Lung (tissue), 12 donors: ENCODE results near the gene GAK. TPM values are rescaled to one million over a fixed set of nuclear protein-coding genes. Genes with fewer than 3 reads are reported as not detected.

Experiments used
- ATAC-seq: fragments of 200-7000 bp; cut with Tn5 transposase; one replicate; pipeline ENCODE4 v1.9.1; 2020; ENCODE audit warnings: moderate number of reproducible peaks; ENCODE audit not compliant: insufficient read depth, low FRiP score
- DNase-seq, 3 donors: peaks; one replicate each; pipeline ENCODE4 v3.0.0-alpha.2; 2013 to 2017
- H3K27ac ChIP-seq, 2 donors: one replicate each; pipeline ENCODE4 v1.5.1; 2013; ENCODE audit warnings: mild to moderate bottlenecking in 2 of 2, moderate library complexity in 2 of 2, control low read depth in 1 of 2, inconsistent platforms in 1 of 2, low read depth in 1 of 2, low read length in 1 of 2
- H3K27me3 ChIP-seq, 3 donors: one replicate each; pipeline ENCODE4 v1.5.1; 2013; ENCODE audit warnings: low read length in 2 of 3; ENCODE audit not compliant: control insufficient read depth in 3 of 3, insufficient read depth in 3 of 3
- H3K36me3 ChIP-seq, 4 donors: one replicate each; pipeline ENCODE4 v1.5.1; 2013; ENCODE audit warnings: low read length in 4 of 4, mild to moderate bottlenecking in 1 of 4, moderate library complexity in 1 of 4; ENCODE audit not compliant: control insufficient read depth in 4 of 4, insufficient read depth in 4 of 4
- H3K4me1 ChIP-seq, 5 donors: one replicate each; pipeline ENCODE4 v1.5.1; 2013; ENCODE audit warnings: low read length in 5 of 5, mild to moderate bottlenecking in 2 of 5, moderate library complexity in 1 of 5; ENCODE audit not compliant: control insufficient read depth in 5 of 5, insufficient read depth in 5 of 5
- H3K4me3 ChIP-seq: one replicate; pipeline ENCODE4 v1.5.1; 2013; ENCODE audit warnings: mild to moderate bottlenecking, control low read depth, moderate library complexity
- H3K9ac ChIP-seq, 2 donors: one replicate each; pipeline ENCODE4 v1.5.1; 2013; ENCODE audit warnings: low read length in 2 of 2, control low read depth in 1 of 2; ENCODE audit not compliant: insufficient read depth in 1 of 2
- H3K9me3 ChIP-seq, 4 donors: one replicate each; pipeline ENCODE4 v1.5.1; 2013; ENCODE audit warnings: low read length in 3 of 4, mild to moderate bottlenecking in 1 of 4, moderate library complexity in 1 of 4; ENCODE audit not compliant: control insufficient read depth in 4 of 4, insufficient read depth in 3 of 4
- WGBS, 2 donors: extraction: QIAGEN DNeasy Blood & Tissue Kit; methylation state at CpG; one replicate each; pipeline ENCODE4 v1.1.7; 2013; 5-methylcytosine and 5-hydroxymethylcytosine counted together
- polyA plus RNA-seq, 2 donors: library from polyadenylated mRNA; stranded (reverse); fragments of 200-250 nt; gene quantifications; one replicate each; pipeline ENCODE4 v1.2.1, GENCODE V29; 2013
- total RNA-seq, 2 donors: library from RNA; depleted of rRNA in 1 of 2; stranded (reverse); fragments of >200 nt in 1 of 2; gene quantifications; one replicate each; pipeline ENCODE4 v1.2.1, GENCODE V29; 2014 to 2021
- TF ChIP-seq, protein P1 (sequence below): IDR thresholded peaks from 2 replicates; pipeline ENCODE4 v1.5.1; 2012; ENCODE audit warnings: mild to moderate bottlenecking; ENCODE audit errors: control extremely low read depth, extremely low read depth
- donor health status: control.
- donor health status: control.
- donor health status: Bipolar disorder and iron deficiency.
- donor health status: healthy.
- donor health status: DM: yes; HTN: yes; CAD: no.

The GAK gene
- total and polyA plus RNA-seq, 4 donors: 101 to 178 (median 137) TPM

GRCh38 chr4:890036-890695, 42.0 kb downstream of the GAK start:
- whole genome bisulfite sequencing, 2 donors: 95 to 97% methylated on average over 22 of the region's 22 CpGs
- Histone ChIP-seq H3K9me3 (peaks cover 0 to 4% (median 0%) of the 10 kb centered on the region in 4 donors), H3K4me1 (no peaks in the 10 kb centered on the region), H3K36me3 (peaks cover 7 to 78% (median 19%) of the 10 kb centered on the region in 4 donors), H3K9ac (no peak overlapping the region), H3K4me3 (no peak overlapping the region), H3K27me3 (no peaks in the 10 kb centered on the region), H3K27ac (no peak overlapping the region)
- TF ChIP-seq, protein P1, sequence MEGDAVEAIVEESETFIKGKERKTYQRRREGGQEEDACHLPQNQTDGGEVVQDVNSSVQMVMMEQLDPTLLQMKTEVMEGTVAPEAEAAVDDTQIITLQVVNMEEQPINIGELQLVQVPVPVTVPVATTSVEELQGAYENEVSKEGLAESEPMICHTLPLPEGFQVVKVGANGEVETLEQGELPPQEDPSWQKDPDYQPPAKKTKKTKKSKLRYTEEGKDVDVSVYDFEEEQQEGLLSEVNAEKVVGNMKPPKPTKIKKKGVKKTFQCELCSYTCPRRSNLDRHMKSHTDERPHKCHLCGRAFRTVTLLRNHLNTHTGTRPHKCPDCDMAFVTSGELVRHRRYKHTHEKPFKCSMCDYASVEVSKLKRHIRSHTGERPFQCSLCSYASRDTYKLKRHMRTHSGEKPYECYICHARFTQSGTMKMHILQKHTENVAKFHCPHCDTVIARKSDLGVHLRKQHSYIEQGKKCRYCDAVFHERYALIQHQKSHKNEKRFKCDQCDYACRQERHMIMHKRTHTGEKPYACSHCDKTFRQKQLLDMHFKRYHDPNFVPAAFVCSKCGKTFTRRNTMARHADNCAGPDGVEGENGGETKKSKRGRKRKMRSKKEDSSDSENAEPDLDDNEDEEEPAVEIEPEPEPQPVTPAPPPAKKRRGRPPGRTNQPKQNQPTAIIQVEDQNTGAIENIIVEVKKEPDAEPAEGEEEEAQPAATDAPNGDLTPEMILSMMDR: no peak
- DNase-seq: no peak
- ATAC-seq: no peak

DNA sequence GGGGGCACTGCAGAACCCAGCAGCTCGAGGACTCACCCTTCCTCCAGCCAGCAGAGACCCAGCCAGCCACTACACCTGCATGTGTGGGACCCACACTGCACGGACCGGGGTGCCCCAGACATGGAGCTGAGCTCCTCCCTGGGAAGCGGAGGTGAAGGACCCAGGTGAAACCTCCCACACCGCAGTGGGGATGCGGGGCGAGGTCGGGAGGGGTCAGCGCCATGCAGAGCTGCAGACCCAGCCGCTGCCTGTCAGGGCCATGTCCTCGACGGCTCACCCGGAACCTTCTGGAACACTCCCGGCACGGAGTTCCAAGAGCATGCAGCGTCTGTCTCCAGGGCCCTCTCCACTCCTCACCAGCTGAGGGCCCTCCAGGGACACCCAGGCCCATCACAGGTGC, 42.6 kb downstream of the GAK start:
- ATAC-seq (no peak), DNase-seq (no peak)
- TF ChIP-seq, protein P1: no peak
- Histone ChIP-seq H3K36me3 (peaks cover 7 to 79% (median 19%) of the 10 kb centered on the region in 4 donors), H3K4me3 (no peak overlapping the region), H3K9me3 (peaks cover 0 to 4% (median 0%) of the 10 kb centered on the region in 4 donors), H3K4me1 (no peaks in the 10 kb centered on the region), H3K9ac (no peak overlapping the region), H3K27ac (no peak overlapping the region), H3K27me3 (no peaks in the 10 kb centered on the region)
- WGBS, 2 donors: 97 to 99% methylated on average over 16 of the region's 16 CpGs

DNA sequence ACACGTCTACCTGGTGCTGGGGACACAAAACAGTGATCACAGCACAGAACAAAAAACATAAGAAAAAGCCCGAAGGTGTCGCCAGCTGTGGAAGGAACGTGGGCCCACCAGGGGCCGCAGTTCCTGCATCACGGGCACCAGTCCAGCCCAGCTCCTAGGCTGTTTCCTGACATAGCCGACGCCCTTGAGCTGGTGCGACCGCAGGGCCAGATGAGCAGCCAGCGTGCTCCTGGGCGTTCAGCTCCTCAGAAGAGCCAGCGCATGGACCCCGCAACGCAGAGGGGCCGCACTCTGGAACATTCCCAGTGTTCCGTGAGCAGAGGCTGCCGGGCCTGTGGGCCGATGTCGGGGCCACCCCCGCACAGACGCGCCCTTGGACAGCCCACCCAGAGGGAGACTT, 44.1 kb downstream of the GAK start:
- Histone ChIP-seq H3K27ac (no peak overlapping the region), H3K4me1 (no peaks in the 10 kb centered on the region), H3K27me3 (no peaks in the 10 kb centered on the region), H3K4me3 (no peak overlapping the region), H3K9ac (no peak overlapping the region), H3K36me3 (peaks cover 7 to 80% (median 18%) of the 10 kb centered on the region in 4 donors), H3K9me3 (peaks cover 0 to 4% (median 0%) of the 10 kb centered on the region in 4 donors)
- TF ChIP-seq, protein P1: no peak
- WGBS, 2 donors: 89 to 95% methylated on average over 23 of the region's 23 CpGs
- no peak for DNase-seq
- ATAC-seq: no peak
